Stimulated activated CD8-positive, alpha-beta memory T cell treated with anti-CD3 and anti-CD28 coated beads, Interleukin-15, amount 100 ng/mL, for 48 hours (primary cell): ENCODE results near the gene PSMC3.

Experiments used
- DNase-seq, 2 donors: peaks; one replicate each; pipeline ENCODE4 v3.0.0-alpha.2; 2020; ENCODE audit warnings: low read depth in 2 of 2

The PSMC3 gene

GRCh38 chr11:47426062-47426956 lies at the start of gene PSMC3:
Gene PSMC3, minus strand, starts transcription at chr11:47426439. Its CDS starts 160 bp downstream, at chr11:47426279.
- DNase-seq, result peak; percentile 97 to 98

- no peak for DNase-seq
Measured at GRCh38 chr11:47470671-47471070, 44.4 kb upstream of the PSMC3 start.

GRCh38 chr11:47469361-47470179 lies 43.3 kb upstream of the PSMC3 start:
- no peak for DNase-seq

- no peak for DNase-seq
Measured at GRCh38 chr11:47468598-47469214, 42.5 kb upstream of the PSMC3 start.

- DNase-seq, result no peak
Measured at GRCh38 chr11:47467357-47467756, 41.1 kb upstream of the PSMC3 start.

GRCh38 chr11:47466701-47467250 lies 40.5 kb upstream of the PSMC3 start:
- no peak for DNase-seq

- DNase-seq, result no peak
Measured at GRCh38 chr11:47466201-47466600, 40.0 kb upstream of the PSMC3 start.

GRCh38 chr11:47464483-47464882 lies 38.2 kb upstream of the PSMC3 start:
- no peak for DNase-seq

GRCh38 chr11:47461876-47462275 lies 35.6 kb upstream of the PSMC3 start:
- DNase-seq, result no peak

GRCh38 chr11:47460571-47461235 lies 34.5 kb upstream of the PSMC3 start:
- no peak for DNase-seq

- peak; percentile 39 to 45 for DNase-seq
Measured at GRCh38 chr11:47454258-47454671, 28.0 kb upstream of the PSMC3 start.

- no peak for DNase-seq
Measured at GRCh38 chr11:47453365-47453764, 27.1 kb upstream of the PSMC3 start.

GRCh38 chr11:47451990-47452389 lies 25.8 kb upstream of the PSMC3 start:
- DNase-seq, result no peak

GRCh38 chr11:47451436-47451835 lies 25.2 kb upstream of the PSMC3 start:
- no peak for DNase-seq

GRCh38 chr11:47449541-47449940 lies 23.3 kb upstream of the PSMC3 start:
- no peak for DNase-seq

- DNase-seq, result no peak
Measured at GRCh38 chr11:47448566-47449427, 22.6 kb upstream of the PSMC3 start, which contains the start of gene RAPSN. Gene RAPSN, minus strand, starts transcription at chr11:47449136. Its CDS starts 172 bp downstream, at chr11:47448964.

GRCh38 chr11:47447906-47448305 lies 21.7 kb upstream of the PSMC3 start:
- DNase-seq, result no peak

GRCh38 chr11:47446833-47447232 lies 20.6 kb upstream of the PSMC3 start:
- DNase-seq, result no peak

- DNase-seq, result no peak
Measured at GRCh38 chr11:47445840-47446239, 19.6 kb upstream of the PSMC3 start.

GRCh38 chr11:47443817-47444216 lies 17.6 kb upstream of the PSMC3 start:
- DNase-seq, result no peak
